ENCODE measurements around the gene ARL10.

DNA sequence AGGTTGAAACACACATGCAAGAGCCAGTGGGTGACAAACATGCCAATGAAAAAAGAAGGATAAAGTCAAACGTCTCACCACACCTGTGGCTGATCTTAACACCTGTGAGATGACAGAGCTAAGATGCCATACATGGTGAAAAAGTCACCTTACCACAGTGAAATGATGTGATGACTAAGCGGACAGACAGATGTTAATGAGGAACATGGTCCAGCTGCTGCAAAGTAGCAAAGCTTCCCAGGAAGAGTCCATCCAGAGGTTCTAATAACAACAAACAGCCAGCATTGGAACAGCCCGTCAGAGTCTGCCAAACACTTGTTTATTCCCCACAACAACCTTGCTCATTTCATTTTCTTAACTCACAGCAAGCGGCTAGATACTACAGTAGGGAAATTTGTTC lies 5.6 kb upstream of the ARL10 start:
- TF ChIP-seq, protein P1, sequence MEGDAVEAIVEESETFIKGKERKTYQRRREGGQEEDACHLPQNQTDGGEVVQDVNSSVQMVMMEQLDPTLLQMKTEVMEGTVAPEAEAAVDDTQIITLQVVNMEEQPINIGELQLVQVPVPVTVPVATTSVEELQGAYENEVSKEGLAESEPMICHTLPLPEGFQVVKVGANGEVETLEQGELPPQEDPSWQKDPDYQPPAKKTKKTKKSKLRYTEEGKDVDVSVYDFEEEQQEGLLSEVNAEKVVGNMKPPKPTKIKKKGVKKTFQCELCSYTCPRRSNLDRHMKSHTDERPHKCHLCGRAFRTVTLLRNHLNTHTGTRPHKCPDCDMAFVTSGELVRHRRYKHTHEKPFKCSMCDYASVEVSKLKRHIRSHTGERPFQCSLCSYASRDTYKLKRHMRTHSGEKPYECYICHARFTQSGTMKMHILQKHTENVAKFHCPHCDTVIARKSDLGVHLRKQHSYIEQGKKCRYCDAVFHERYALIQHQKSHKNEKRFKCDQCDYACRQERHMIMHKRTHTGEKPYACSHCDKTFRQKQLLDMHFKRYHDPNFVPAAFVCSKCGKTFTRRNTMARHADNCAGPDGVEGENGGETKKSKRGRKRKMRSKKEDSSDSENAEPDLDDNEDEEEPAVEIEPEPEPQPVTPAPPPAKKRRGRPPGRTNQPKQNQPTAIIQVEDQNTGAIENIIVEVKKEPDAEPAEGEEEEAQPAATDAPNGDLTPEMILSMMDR (IDR thresholded peaks at IDR 0.05): no peak
- TF ChIP-seq POLR2A (IDR thresholded peaks at IDR 0.05): no peak

Measured in breast epithelium (tissue), 3 donors.